Measurements from ENCODE around the gene CLDN11. TPM values are rescaled to one million over a fixed set of nuclear protein-coding genes. Genes with fewer than 3 reads are reported as not detected.

Gene CLDN11
- total and polyA plus RNA-seq, 2 of the 8 experiments (the other 6 are each of a cell fraction or from before 2014, with no cell fraction given) = 4.8 to 12.5 TPM

DNA sequence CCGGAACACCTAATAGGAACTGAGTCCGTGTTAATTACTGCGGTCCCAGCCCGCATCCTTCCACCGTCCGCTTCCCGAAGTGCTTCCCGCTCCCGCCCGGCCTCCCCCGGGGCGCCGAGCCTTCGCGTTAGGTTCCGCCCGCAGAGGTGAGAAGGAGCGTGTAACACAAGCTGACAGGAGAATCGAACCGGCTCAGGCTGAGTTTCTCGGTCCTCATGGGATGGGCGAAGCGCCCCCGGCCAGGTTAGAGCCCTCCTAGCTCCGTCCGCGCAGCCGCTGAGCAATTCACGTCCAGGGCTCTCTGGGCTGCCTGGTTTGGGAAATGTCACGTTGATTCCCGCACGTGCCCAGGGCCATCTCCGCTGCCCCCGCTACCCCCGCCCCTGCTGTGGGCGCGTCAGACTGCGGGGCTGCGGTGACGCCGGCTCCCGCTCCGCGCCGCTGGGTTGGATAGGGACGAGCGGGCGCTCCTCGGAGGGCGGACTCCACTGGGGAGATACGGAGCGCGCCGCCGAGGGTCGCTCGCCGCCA is 954 bp downstream of the CLDN11 start:
- Histone ChIP-seq H2BK5ac (ENCODE audit: low read depth, low read length) (no peak overlapping the region), H2AK5ac (ENCODE audit: low read depth, low read length) (no peak overlapping the region), H3K9me3 (ENCODE audit: insufficient read depth in 2 of 2, low read depth in 1 of 2, low read length in 1 of 2) (no peaks in the 10 kb centered on the region), H2AFZ (ENCODE audit: low read length) (no peak overlapping the region), H3K36me3 (ENCODE audit: control insufficient read depth in 2 of 4, insufficient read depth in 4 of 4, low read length in 3 of 4) (no peaks in the 10 kb centered on the region), H2BK15ac (ENCODE audit: low read length) (no peak overlapping the region), H3K9ac (replicated peaks in 1 of 4; ENCODE audit: extremely low read depth in 1 of 4, low read depth in 3 of 4, low read length in 3 of 4) (no peak overlapping the region), H3K4me3 (ENCODE audit: extremely low read depth in 1 of 4, insufficient read depth in 2 of 4, low read depth in 3 of 4, low read length in 4 of 4) (peak overlapping the region; percentile 21 to 61 (median 49)), H3K14ac (ENCODE audit: insufficient read length) (no peak overlapping the region), H4K91ac (replicated peaks; ENCODE audit: insufficient read length, low read length) (no peak overlapping the region), H3K27me3 (replicated peaks in 1 of 4; ENCODE audit: control insufficient read depth in 3 of 4, extremely low read depth in 1 of 4, insufficient read depth in 3 of 4, low read length in 3 of 4) (peaks cover 10 to 39% (median 31%) of the 10 kb centered on the region in 4 experiments), H3K56ac (replicated peaks; ENCODE audit: insufficient read length, low read depth, low read length) (no peak overlapping the region), H3K27ac (ENCODE audit: low read depth, low read length) (no peak overlapping the region), H3K4me1 (replicated peaks in 1 of 4; ENCODE audit: control insufficient read depth in 3 of 4, insufficient read depth in 4 of 4, low read length in 3 of 4) (peaks cover 2 to 11% (median 5%) of the 10 kb centered on the region in 4 experiments), H3K4ac (replicated peaks; ENCODE audit: insufficient read length, low read depth, low read length) (no peak overlapping the region), H4K8ac (ENCODE audit: extremely low read depth, insufficient read depth, low read length) (peak overlapping the region; percentile 88), H2BK20ac (ENCODE audit: low read length) (no peak overlapping the region), H4K20me1 (replicated peaks in 1 of 2; ENCODE audit: control insufficient read depth in 1 of 2, insufficient read depth in 2 of 2, low read length in 2 of 2) (peaks cover 0 to 3% of the 10 kb centered on the region in 2 experiments), H3K23ac (ENCODE audit: insufficient read length) (no peak overlapping the region), H3K23me2 (ENCODE audit: low read depth, low read length) (peaks cover 7% of the 10 kb centered on the region; the same call in 1 of the 2 replicates), H2BK120ac (replicated peaks; ENCODE audit: low read depth, low read length) (no peak overlapping the region), H3K79me1 (ENCODE audit: low read depth, low read length) (no peaks in the 10 kb centered on the region), H3K18ac (ENCODE audit: extremely low read depth, low read length) (no peak overlapping the region), H2BK12ac (ENCODE audit: low read depth, low read length) (no peak overlapping the region), H3K4me2 (ENCODE audit: insufficient read depth in 1 of 2, low read depth in 2 of 2, low read length in 2 of 2) (peak overlapping the region; percentile 54 to 74), H4K5ac (ENCODE audit: insufficient read length, low read depth, low read length) (no peak overlapping the region), H3K79me2 (ENCODE audit: control insufficient read depth in 1 of 2, insufficient read depth in 2 of 2, low read length in 2 of 2) (no peaks in the 10 kb centered on the region)
- no peak for FAIRE-seq
- WGBS, 2 experiments (ENCODE audit: extremely low coverage in 1 of 2, insufficient coverage in 1 of 2, insufficient read length in 1 of 2, insufficient replicate concordance in 2 of 2, low coverage in 1 of 2, low lambda C conversion rate in 2 of 2, missing lambda C conversion rate in 1 of 2) = 5% methylated on average over 56 of the region's 58 CpGs; no CpG with 5 or more reads in 1 of the 2 experiments
- peak in 1 of 2 experiments; percentile 75 for DNase-seq (ENCODE audit: low read depth in 1 of 2, low spot score in 2 of 2)
- CTCF ChIA-PET (ENCODE audit: partially characterized antibody) = interaction anchor here (0.6 to 10.6 kb wide), 13 partner anchors 11 to 397 kb away, joined by 3 to 273 read pairs (median 3); partner anchors contain the start of gene SLC7A14
- POLR2A ChIA-PET (ENCODE audit: partially characterized antibody) = interaction anchor here (1.0 to 1.4 kb wide), 2 partner anchors 61 to 450 kb away, joined by 3 to 4 read pairs; partner anchors contain the start of gene SKIL
- TF ChIP-seq ASH2L (IDR thresholded peaks at IDR 0.05; ENCODE audit: low read length) (no peak), NANOG (IDR thresholded peaks at IDR 0.05; ENCODE audit: insufficient read depth, low read depth, low read length, poor library complexity, severe bottlenecking) (no peak), CREB1 (IDR thresholded peaks at IDR 0.05) (peak; percentile 83), EZH2 (IDR thresholded peaks at IDR 0.05; ENCODE audit: low read depth, low read length, severe bottlenecking) (peak; percentile 52), ZNF274 (IDR thresholded peaks at IDR 0.05; ENCODE audit: borderline replicate concordance, extremely low read depth, low read length) (no peak), SIRT6 (IDR thresholded peaks at IDR 0.05; ENCODE audit: low read length) (no peak), SP1 (IDR thresholded peaks at IDR 0.05; ENCODE audit: low read depth, low read length) (no peak), JUN (IDR thresholded peaks at IDR 0.05; ENCODE audit: low read depth, low read length) (no peak), SAP30 (IDR thresholded peaks at IDR 0.05; ENCODE audit: insufficient read depth, insufficient replicate concordance, low read length) (no peak), PHF8 (conservative IDR thresholded peaks at IDR 0.05; ENCODE audit: low read depth, low read length) (no peak), TBP (IDR thresholded peaks at IDR 0.05; ENCODE audit: low read depth, low read length) (no peak), RBBP5 (IDR thresholded peaks at IDR 0.05; ENCODE audit: borderline replicate concordance, low read depth, low read length) (no peak), RXRA (IDR thresholded peaks at IDR 0.05; ENCODE audit: insufficient read depth, low read depth, low read length) (no peak), CBX5 (IDR thresholded peaks at IDR 0.05; ENCODE audit: low read depth, low read length) (no peak)

Measured in H1 (cell line).